Urothelium cell line (cell line): ENCODE results near the gene CPA1.
"Not testable (repeated sequence)": the region's sequence is repeated elsewhere in the genome, so short reads cannot be mapped to it uniquely, and the experiment has no call there.

Source experiments
- DNase-seq: peaks from one replicate; pipeline ENCODE4 v3.0.0; 2011; ENCODE audit warnings: low spot score, mixed read lengths
- FAIRE-seq: peaks from 2 replicates; lab custom pipeline; 2011; peaks lifted over from hg19 to GRCh38; lab: Jason Lieb, UNC

Gene CPA1

GRCh38 chr7:130371046-130371445, 9.2 kb upstream of the CPA1 start:
- no peak for DNase-seq
- FAIRE-seq, result no peak

GRCh38 chr7:130372402-130373165, 7.7 kb upstream of the CPA1 start:
- FAIRE-seq (no peak), DNase-seq (no peak)

- FAIRE-seq (no peak), DNase-seq (no peak)
These were observed 5.8 kb upstream of the CPA1 start for GRCh38 chr7:130374507-130374906.

GRCh38 chr7:130376461-130376860, 3.8 kb upstream of the CPA1 start:
- DNase-seq, FAIRE-seq: not testable (repeated sequence)

GRCh38 chr7:130377178-130377577, 3.1 kb upstream of the CPA1 start:
- FAIRE-seq (no peak), DNase-seq (no peak)

GRCh38 chr7:130379019-130379418, 1.3 kb upstream of the CPA1 start:
- DNase-seq (no peak), FAIRE-seq (no peak)

GRCh38 chr7:130379532-130379920, 768 bp upstream of the CPA1 start:
- DNase-seq (no peak), FAIRE-seq (no peak)

- no peak for FAIRE-seq
- no peak for DNase-seq
These were observed 664 bp downstream of the CPA1 start for GRCh38 chr7:130380861-130381455.

GRCh38 chr7:130381468-130382312, 1.4 kb downstream of the CPA1 start:
- DNase-seq (no peak), FAIRE-seq (no peak)

GRCh38 chr7:130383187-130383980, 3.1 kb downstream of the CPA1 start:
- no peak for FAIRE-seq
- no peak for DNase-seq

GRCh38 chr7:130384371-130384801, 4.1 kb downstream of the CPA1 start:
- FAIRE-seq, result no peak
- DNase-seq, result no peak

GRCh38 chr7:130384841-130385599, 4.7 kb downstream of the CPA1 start:
- DNase-seq (no peak), FAIRE-seq (no peak)

GRCh38 chr7:130385600-130386066, 5.3 kb downstream of the CPA1 start:
- no peak for DNase-seq
- FAIRE-seq, result no peak

- DNase-seq (no peak), FAIRE-seq (no peak)
These were observed 6.6 kb downstream of the CPA1 start for GRCh38 chr7:130386876-130387275.

GRCh38 chr7:130387306-130387627, 7.0 kb downstream of the CPA1 start:
- no peak for FAIRE-seq

GRCh38 chr7:130387628-130388403, 7.5 kb downstream of the CPA1 start:
- FAIRE-seq, result no peak
- DNase-seq, result no peak

More at GRCh38 chr7:130387306-130387627, 7.0 kb downstream of the CPA1 start:
- DNase-seq, result no peak

GRCh38 chr7:130388671-130389070, 8.4 kb downstream of the CPA1 start:
- DNase-seq (no peak), FAIRE-seq (no peak)

GRCh38 chr7:130390486-130390885, 10.2 kb downstream of the CPA1 start:
- no peak for FAIRE-seq
- DNase-seq, result no peak

GRCh38 chr7:130393101-130393561, 12.8 kb downstream of the CPA1 start:
- FAIRE-seq (no peak), DNase-seq (no peak)
